ENCODE results near the gene STK32B. TPM values are rescaled to one million over a fixed set of nuclear protein-coding genes. Genes with fewer than 3 reads are reported as not detected.

Gene STK32B
- total and polyA plus RNA-seq, 2 of the 4 experiments (the other 2 are of a cell fraction): 5.5 to 6.3 TPM

- no peak overlapping the region for H4K5ac ChIP-seq (ENCODE audit: low read depth, low read length)
- ChIA-PET CTCF (no interaction called here), POLR2A (ENCODE audit: unreplicated experiment) (no interaction called here)
- H3K9ac ChIP-seq (ENCODE audit: low read depth, low read length): no peak overlapping the region
- intact Hi-C loops (cut with micrococcal nuclease): no loop called here
- H2BK120ac ChIP-seq (ENCODE audit: low read depth, low read length): no peak overlapping the region
- H2BK15ac ChIP-seq (ENCODE audit: low read depth, low read length): no peak overlapping the region
- H3K23ac ChIP-seq (ENCODE audit: low read depth, low read length): no peak overlapping the region
- no CpG with 5 or more reads among the region's 3 CpGs for WGBS, 2 experiments (ENCODE audit: extremely low coverage in 2 of 2, insufficient read length in 1 of 2)
- H3K4ac ChIP-seq (ENCODE audit: low read depth, low read length): no peak overlapping the region
- in situ Hi-C loops (cut with MboI; ENCODE audit: low sequenced_read_pairs): no loop called here
- no peak overlapping the region for H2BK20ac ChIP-seq (ENCODE audit: low read depth, low read length)
- dilution Hi-C loops (cut with HindIII; ENCODE audit: low sequenced_read_pairs, unreplicated experiment): no loop called here
- no TSS peak for BruUV-seq (replicated peaks)
- H3K36me3 ChIP-seq (ENCODE audit: control insufficient read depth, insufficient read depth, low read length): no peaks in the 10 kb centered on the region
- no peak overlapping the region for H3K4me2 ChIP-seq (ENCODE audit: low read depth, low read length)
- H3K18ac ChIP-seq (ENCODE audit: low read depth, low read length): no peak overlapping the region
- H2BK5ac ChIP-seq (ENCODE audit: low read depth, low read length, poor library complexity, severe bottlenecking): no peak overlapping the region
- no peaks in the 10 kb centered on the region for H3K79me1 ChIP-seq (ENCODE audit: low read depth in 1 of 2, low read length in 2 of 2)
- H3K9me3 ChIP-seq (ENCODE audit: control insufficient read depth, insufficient read depth, low read length): peaks cover 2% of the 10 kb centered on the region; the same call in 1 of the 2 replicates
- no peak overlapping the region for H2AFZ ChIP-seq (replicated peaks; ENCODE audit: low read length, poor library complexity)
- DNase-seq (no peak), ATAC-seq (ENCODE audit: low read depth) (no peak)
- H2AK9ac ChIP-seq (replicated peaks; ENCODE audit: low read depth, low read length, poor library complexity): no peak overlapping the region
- no peak overlapping the region for H3K56ac ChIP-seq (ENCODE audit: extremely low read depth, insufficient read depth, low read length)
- H3K27ac ChIP-seq (ENCODE audit: insufficient read depth, low read length): no peak overlapping the region
- TF ChIP-seq POLR2A (IDR thresholded peaks at IDR 0.05; ENCODE audit: low read depth, low read length): no peak
- no peak for TF ChIP-seq RCOR1 (IDR thresholded peaks at IDR 0.05; ENCODE audit: insufficient replicate concordance, low read length)
- no peak for TF ChIP-seq MAZ (IDR thresholded peaks at IDR 0.05; ENCODE audit: borderline replicate concordance, low read depth, low read length)
- no peak for TF ChIP-seq SMC3 (IDR thresholded peaks at IDR 0.05; ENCODE audit: low read depth, low read length)
- TF ChIP-seq CHD1 (IDR thresholded peaks at IDR 0.05; ENCODE audit: low read depth, low read length): no peak
- H4K91ac ChIP-seq (ENCODE audit: insufficient read depth, low read depth, low read length): no peak overlapping the region
- 0 out of 2 replicates have a peak, but pooled peaks cover 3% of the 10 kb centered on the region for H4K20me1 ChIP-seq (ENCODE audit: insufficient read depth, low read length)
- H3K4me3 ChIP-seq (ENCODE audit: insufficient read depth, low read depth, low read length): no peak overlapping the region
- no peak overlapping the region for H2AK5ac ChIP-seq (ENCODE audit: low read depth, low read length)
- no peak overlapping the region for H3K14ac ChIP-seq (replicated peaks; ENCODE audit: low read depth, low read length)
- peaks cover 5% of the 10 kb centered on the region for H3K4me1 ChIP-seq (ENCODE audit: control insufficient read depth, insufficient read depth, low read length)
- H4K8ac ChIP-seq (ENCODE audit: low read depth in 2 of 2, low read length in 2 of 2): no peak overlapping the region
- no peaks in the 10 kb centered on the region for H3K27me3 ChIP-seq (ENCODE audit: control insufficient read depth, insufficient read depth, low read length)
- 0 out of 2 replicates have a peak, but pooled peaks cover 9% of the 10 kb centered on the region for H3K9me1 ChIP-seq (ENCODE audit: insufficient read depth, low read length)
Observed at GRCh38 chr4:5398056-5398455, 346.8 kb downstream of the STK32B start.
